ENCODE results near the gene CD8B.

- TF ChIP-seq CTCF (IDR thresholded peaks at IDR 0.05; ENCODE audit: poor library complexity, severe bottlenecking) (no peak), MXI1 (conservative IDR thresholded peaks at IDR 0.05; ENCODE audit: poor library complexity, severe bottlenecking) (no peak), POLR2AphosphoS5 (IDR thresholded peaks at IDR 0.05) (no peak)
Observed at GRCh38 chr2:86778957-86779356, 82.7 kb downstream of the CD8B start.

Data from neural cell (in vitro differentiated cells).